GM12878 (cell line): Measurements from ENCODE around the gene TSSK3. TPM values are rescaled to one million over a fixed set of nuclear protein-coding genes. Genes with fewer than 3 reads are reported as not detected.

Experiments used
- ATAC-seq: fragments of 200-7000 bp; cut with Tn5 transposase; 3 replicates; pipeline ENCODE4 v1.9.1; 2020; ENCODE audit warnings: mild to moderate bottlenecking, moderate library complexity
- BruUV-seq: library from RNA; stranded (reverse); fragments of 400-500 nt; replicated peaks from 2 replicates; lab custom pipeline; 2021; lab: Mats Ljungman, UMichigan
- CTCF ChIA-PET: fragments of 300-600 bp; sonication (Branson Sonifier 250); formaldehyde crosslinking; extraction: SDS; loops from one replicate; lab custom pipeline; 2021; ENCODE audit warnings: inconsistent platforms; lab: Yijun Ruan, JAX
- POLR2A ChIA-PET: fragments of 350-600 bp; formaldehyde crosslinking; extraction: SDS; loops from one replicate; lab custom pipeline; 2021; ENCODE audit warnings: inconsistent platforms; lab: Charles Lee
- RAD21 ChIA-PET: fragments of 300-600 bp; sonication (Branson Sonifier 250); formaldehyde crosslinking; loops from one replicate; lab custom pipeline; 2023; ENCODE audit warnings: antibody characterized with exemption; ENCODE audit not compliant: unreplicated experiment; lab: Charles Lee
- SMC1A ChIA-PET: fragments of 300-600 bp; sonication (Branson Sonifier 250); formaldehyde crosslinking; loops from one replicate; lab custom pipeline; 2023; ENCODE audit not compliant: unreplicated experiment, uncharacterized antibody; lab: Charles Lee
- DNase-seq: peaks from one replicate; pipeline ENCODE4 v3.0.0-alpha.2; 2011; ENCODE audit warnings: low read depth, low spot score
- FAIRE-seq: peaks from 3 replicates; lab custom pipeline; 2011; peaks lifted over from hg19 to GRCh38; lab: Jason Lieb, UNC
- H2AFZ ChIP-seq: 2 replicates; pipeline ENCODE4 v1.6.0; 2011; ENCODE audit warnings: low read depth, low read length, control low read depth; ENCODE audit not compliant: control insufficient read depth
- H3K27ac ChIP-seq: 2 replicates; pipeline ENCODE4 v1.5.1; 2011; ENCODE audit warnings: control low read depth; ENCODE audit not compliant: control insufficient read depth, insufficient read depth
- H3K27me3 ChIP-seq, 2 experiments: replicated peaks in 1 of 2; 2 replicates each; pipeline versions ENCODE4 v1.6.0 to v1.6.1; 2011; ENCODE audit warnings: low read length in 1 of 2; ENCODE audit not compliant: control insufficient read depth in 2 of 2, insufficient read depth in 2 of 2
- H3K36me3 ChIP-seq, 2 experiments: 2 replicates each; pipeline ENCODE4 v1.5.1; 2011; ENCODE audit warnings: low read length in 1 of 2; ENCODE audit not compliant: control insufficient read depth in 2 of 2, insufficient read depth in 2 of 2
- H3K4me1 ChIP-seq: 2 replicates; pipeline ENCODE4 v1.6.1; 2011; ENCODE audit warnings: mild to moderate bottlenecking, low read length, moderate library complexity, mixed read lengths; ENCODE audit not compliant: control insufficient read depth, insufficient read depth
- H3K4me2 ChIP-seq: 2 replicates; pipeline ENCODE4 v1.6.0; 2011; ENCODE audit warnings: control low read depth; ENCODE audit not compliant: control insufficient read depth, insufficient read depth
- H3K4me3 ChIP-seq: fragments of 200-600 bp; sonication (generic); 2 replicates; pipeline ENCODE4 v1.5.1; 2016
- H3K79me2 ChIP-seq: 2 replicates; pipeline ENCODE4 v1.6.0; 2011; ENCODE audit warnings: low read length; ENCODE audit not compliant: control insufficient read depth, insufficient read depth
- H3K9ac ChIP-seq: 2 replicates; pipeline ENCODE4 v1.8.0; 2011; ENCODE audit warnings: low read length, control low read depth, mixed read lengths; ENCODE audit not compliant: control insufficient read depth, insufficient read depth
- H3K9me3 ChIP-seq: replicated peaks from 3 replicates; pipeline ENCODE4 v1.5.1; 2011; ENCODE audit warnings: mild to moderate bottlenecking, low read length; ENCODE audit not compliant: control insufficient read depth, insufficient read depth
- H4K20me1 ChIP-seq: 2 replicates; pipeline ENCODE4 v1.6.0; 2011; ENCODE audit not compliant: control insufficient read depth, insufficient read depth
- CBX3 ChIP-seq: fragments of 200-600 bp; sonication (generic); IDR thresholded peaks from 2 replicates; pipeline ENCODE4 v1.6.1; 2016; ENCODE audit warnings: low read depth, borderline replicate concordance
- HDGF ChIP-seq: fragments of 450-650 bp; IDR thresholded peaks from 2 replicates; pipeline ENCODE4 v1.6.1; 2016; ENCODE audit warnings: antibody characterized with exemption
- MYB ChIP-seq: fragments of 150-350 bp; IDR thresholded peaks from 2 replicates; pipeline ENCODE4 v1.6.1; 2014; ENCODE audit warnings: mild to moderate bottlenecking, low read depth, low read length, borderline replicate concordance
- PAX8 ChIP-seq: fragments of 450-650 bp; IDR thresholded peaks from 2 replicates; pipeline ENCODE4 v1.6.1; 2017; ENCODE audit warnings: mild to moderate bottlenecking, moderate library complexity
- POU2F2 ChIP-seq: IDR thresholded peaks from 3 replicates; pipeline ENCODE4 v1.6.1; 2011; ENCODE audit warnings: low read depth, mild to moderate bottlenecking, low read length, borderline replicate concordance
- RAD51 ChIP-seq: fragments of 450-650 bp; IDR thresholded peaks from 2 replicates; pipeline ENCODE4 v1.6.1; 2016; ENCODE audit warnings: moderate library complexity, mild to moderate bottlenecking, inconsistent platforms
- SP1 ChIP-seq: IDR thresholded peaks from one replicate; pipeline ENCODE4 v1.6.1; 2011; ENCODE audit warnings: low read depth, low read length
- SPI1 ChIP-seq: IDR thresholded peaks from 2 replicates; pipeline ENCODE4 v1.6.1; 2011; ENCODE audit warnings: low read depth, mild to moderate bottlenecking, low read length, moderate library complexity, borderline replicate concordance; ENCODE audit not compliant: insufficient read depth
- TCF3 ChIP-seq: IDR thresholded peaks from 2 replicates; pipeline ENCODE4 v1.6.1; 2012; ENCODE audit warnings: low read depth, mild to moderate bottlenecking, low read length, borderline replicate concordance; ENCODE audit not compliant: insufficient read depth
- ZZZ3 ChIP-seq: IDR thresholded peaks from 2 replicates; pipeline ENCODE4 v1.6.1; 2011; ENCODE audit warnings: low read depth; ENCODE audit not compliant: control insufficient read depth, insufficient read length
- WGBS: methylation state at CpG from one replicate; pipeline ENCODE4 v1.1.6; 2016; ENCODE audit warnings: low lambda C conversion rate; ENCODE audit not compliant: insufficient replicate concordance, insufficient coverage; ENCODE audit errors: missing lambda C conversion rate; 5-methylcytosine and 5-hydroxymethylcytosine counted together
- in situ Hi-C: fragments of 300-500 bp; cut with MboI; formaldehyde crosslinking; loops from 9 replicates; pipeline ENCODE4 v1.14.3; 2018; ENCODE audit warnings: mixed read lengths
- intact Hi-C: fragments of 100-400 bp; cut with micrococcal nuclease; formaldehyde crosslinking; loops from one replicate; pipeline ENCODE4 v1.14.2; 2022; ENCODE audit not compliant: unreplicated experiment
- polyA plus RNA-seq, 11 experiments: library from polyadenylated mRNA; depleted of rRNA in 4 of 11; unstranded in 6 of 11; stranded (reverse) in 5 of 11; fragments of >200 nt; fragmentation: Nextera tagmentation in 4 of 11; fragmentation: Illumina TruSeq in 1 of 11; extraction: Ambion mirVana in 4 of 11; extraction: Trizol in 1 of 11; gene quantifications; 1 replicate in 1 of 11; 2 replicates in 10 of 11; pipeline versions ENCODE4 v1.2.1 to v1.2.3, GENCODE V29; 2011 to 2016; ENCODE audit warnings: inconsistent platforms in 2 of 11, missing spikeins in 2 of 11, low read depth in 1 of 11
- total RNA-seq, 4 experiments: library from RNA; depleted of rRNA in 3 of 4; stranded (reverse); fragments of >200 nt in 3 of 4; fragmentation: Illumina TruSeq in 1 of 4; extraction: Trizol in 1 of 4; gene quantifications; 2 replicates each; pipeline versions ENCODE4 v1.2.1 to v1.2.3, GENCODE V29; 2013 to 2021

The TSSK3 gene
- total and polyA plus RNA-seq, 10 of the 15 experiments (the other 5 are each of a cell fraction or from before 2014, with no cell fraction given) = 0.42 to 0.82 (median 0.60) TPM

GRCh38 chr1:32377541-32378220, 15.3 kb downstream of the TSSK3 start:
- intact Hi-C loops = no loop called here
- ChIA-PET RAD21 (no interaction called here), POLR2A (interaction anchor here (1.1 kb wide), 1 partner anchor 42 kb away, joined by 4 read pairs; the partner anchor contains the start of gene MARCKSL1)

GRCh38 chr1:32380057-32380456, 17.7 kb downstream of the TSSK3 start:
- no peaks in the 10 kb centered on the region for H4K20me1 ChIP-seq
- H3K4me1 ChIP-seq = no peaks in the 10 kb centered on the region; the same call in 1 of the 2 replicates
- in situ Hi-C loops (no loop called here), intact Hi-C loops (no loop called here)
- DNase-seq (no peak), ATAC-seq (0 out of 3 replicates have a peak, but pooled peaks have one; percentile 27), FAIRE-seq (no peak)
- no peaks in the 10 kb centered on the region for H3K79me2 ChIP-seq
- H3K27ac ChIP-seq = no peak overlapping the region
- CTCF ChIA-PET = interaction anchor here (1.2 to 1.5 kb wide), 3 partner anchors 24 to 64 kb away, joined by 3 to 4 read pairs (median 3); no protein-coding TSS in a partner anchor
- SMC1A ChIA-PET = interaction anchor here (1.3 kb wide), 1 partner anchor 164 kb away, joined by 4 read pairs; no protein-coding TSS in a partner anchor
- H3K9me3 ChIP-seq = no peaks in the 10 kb centered on the region
- POLR2A ChIA-PET = no interaction called here
- no peak overlapping the region for H3K4me2 ChIP-seq
- H3K36me3 ChIP-seq = peaks cover 16 to 20% of the 10 kb centered on the region in 2 experiments
- no peak overlapping the region for H3K4me3 ChIP-seq
- no peak overlapping the region for H2AFZ ChIP-seq
- H3K27me3 ChIP-seq = no peaks in the 10 kb centered on the region
- TF ChIP-seq CBX3 = no peak
- TF ChIP-seq SPI1 = peak; percentile 35; the same call in 1 of the 2 replicates
- WGBS = 25% methylated on average over 9 of the region's 9 CpGs
- RAD21 ChIA-PET = interaction anchor here (0.6 to 1.2 kb wide), 2 partner anchors 14 to 251 kb away, joined by 3 read pairs; partner anchors contain the start of gene BSDC1
- no TSS peak for BruUV-seq
- no peak overlapping the region for H3K9ac ChIP-seq

More at GRCh38 chr1:32377541-32378220, 15.3 kb downstream of the TSSK3 start:
- H3K9ac ChIP-seq = no peak overlapping the region
- H3K27me3 ChIP-seq = no peaks in the 10 kb centered on the region
- H4K20me1 ChIP-seq = no peaks in the 10 kb centered on the region
- no peaks in the 10 kb centered on the region; the same call in 1 of the 2 replicates for H3K4me1 ChIP-seq
- no peak overlapping the region for H3K27ac ChIP-seq
- H3K4me3 ChIP-seq = no peak overlapping the region
- SMC1A ChIA-PET = interaction anchor here (0.7 kb wide), 1 partner anchor 33 kb away, joined by 3 read pairs; no protein-coding TSS in a partner anchor
- H3K36me3 ChIP-seq = peaks cover 17 to 20% of the 10 kb centered on the region in 2 experiments
- TF ChIP-seq PAX8 (no peak), SP1 (no peak), ZZZ3 (no peak), HDGF (no peak), POU2F2 (no peak), TCF3 (no peak), RAD51 (no peak), MYB (no peak)
- no peak for FAIRE-seq
- 95% methylated on average over 12 of the region's 12 CpGs for WGBS
- H3K79me2 ChIP-seq = no peaks in the 10 kb centered on the region
- CTCF ChIA-PET = interaction anchor here (1.0 to 1.4 kb wide), 4 partner anchors 10 to 41 kb away, joined by 3 to 5 read pairs (median 4); no protein-coding TSS in a partner anchor
- DNase-seq = no peak
- no TSS peak for BruUV-seq
- no peak for ATAC-seq
- H2AFZ ChIP-seq = no peak overlapping the region
- in situ Hi-C loops = no loop called here
- H3K9me3 ChIP-seq = no peaks in the 10 kb centered on the region
- no peak overlapping the region for H3K4me2 ChIP-seq
